HFF-Myc (cell line): ENCODE measurements around the gene TXNRD2.
"Not testable (repeated sequence)": the region's sequence is repeated elsewhere in the genome, so short reads cannot be mapped to it uniquely, and the experiment has no call there.

Experiments
- DNase-seq: peaks from one replicate; pipeline ENCODE4 v3.0.0-alpha.2; 2011; ENCODE audit warnings: low read depth; ENCODE audit errors: extremely low read depth
- H3K4me3 ChIP-seq: replicated peaks from 2 replicates; pipeline ENCODE4 v1.5.1; 2011; ENCODE audit warnings: low read depth, mild to moderate bottlenecking, control low read depth, low read length
- CTCF ChIP-seq: IDR thresholded peaks from 2 replicates; pipeline ENCODE4 v1.5.1; 2012; ENCODE audit warnings: mild to moderate bottlenecking, low read depth, low read length, control low read depth; ENCODE audit errors: missing control alignments

TXNRD2 gene

GRCh38 chr22:19909350-19910179 lies 32.1 kb downstream of the TXNRD2 start:
- H3K4me3 ChIP-seq, result no peak overlapping the region
- peak; percentile 61 for DNase-seq
- peak; percentile 93 for TF ChIP-seq CTCF

GRCh38 chr22:19907902-19908301 lies 33.7 kb downstream of the TXNRD2 start:
- not testable (repeated sequence) for H3K4me3 ChIP-seq, DNase-seq

GRCh38 chr22:19906864-19907263 lies 34.8 kb downstream of the TXNRD2 start:
- H3K4me3 ChIP-seq, DNase-seq: not testable (repeated sequence)

GRCh38 chr22:19905347-19906276 lies 36.0 kb downstream of the TXNRD2 start:
- no peak for TF ChIP-seq CTCF
- H3K4me3 ChIP-seq, result no peak overlapping the region
- no peak for DNase-seq

- no peak for DNase-seq
- H3K4me3 ChIP-seq, result no peak overlapping the region
- no peak for TF ChIP-seq CTCF
Observed at GRCh38 chr22:19904935-19905334, 36.7 kb downstream of the TXNRD2 start.

- DNase-seq, result no peak
- no peak for TF ChIP-seq CTCF
- no peak overlapping the region for H3K4me3 ChIP-seq
Observed at GRCh38 chr22:19904174-19904856, 37.3 kb downstream of the TXNRD2 start.

- no peak for DNase-seq
- no peak overlapping the region for H3K4me3 ChIP-seq
- no peak for TF ChIP-seq CTCF
Observed at GRCh38 chr22:19903513-19903912, 38.1 kb downstream of the TXNRD2 start.
